Esophagus muscularis mucosa (tissue), 3 donors: ENCODE measurements around the gene SPOCK1.

Source experiments
- CTCF ChIP-seq, 3 experiments: fragments of 200-600 bp in 2 of 3; fragments of 450-650 bp in 1 of 3; sonication (generic) in 2 of 3; IDR thresholded peaks; one replicate each; pipeline ENCODE4 v1.5.1; 2017 to 2019; ENCODE audit warnings: antibody characterized with exemption in 3 of 3, mild to moderate bottlenecking in 2 of 3, moderate library complexity in 1 of 3
- POLR2AphosphoS5 ChIP-seq, 2 donors: sonication (generic); formaldehyde crosslinking; IDR thresholded peaks; one replicate each; pipeline ENCODE4 v1.6.1; 2017; ENCODE audit warnings: antibody characterized with exemption in 2 of 2

- TF ChIP-seq POLR2AphosphoS5 (IDR thresholded peaks at IDR 0.05) (no peak), CTCF (IDR thresholded peaks at IDR 0.05) (no peak)
Observed at GRCh38 chr5:136985785-136986475, 513.2 kb downstream of the SPOCK1 start.
